GM20000 (cell line): Measurements from ENCODE around the gene TRIO.

Experiments
- DNase-seq: peaks from one replicate; pipeline ENCODE4 v3.0.0; 2012; ENCODE audit warnings: low spot score
- CTCF ChIP-seq: IDR thresholded peaks from 2 replicates; pipeline ENCODE4 v1.5.1; 2012; ENCODE audit warnings: mild to moderate bottlenecking, control low read depth; ENCODE audit errors: extremely low read depth, missing control alignments

Gene TRIO

GRCh38 chr5:14424011-14424685 lies 281.0 kb downstream of the TRIO start:
- no peak for TF ChIP-seq CTCF
- no peak for DNase-seq

DNA sequence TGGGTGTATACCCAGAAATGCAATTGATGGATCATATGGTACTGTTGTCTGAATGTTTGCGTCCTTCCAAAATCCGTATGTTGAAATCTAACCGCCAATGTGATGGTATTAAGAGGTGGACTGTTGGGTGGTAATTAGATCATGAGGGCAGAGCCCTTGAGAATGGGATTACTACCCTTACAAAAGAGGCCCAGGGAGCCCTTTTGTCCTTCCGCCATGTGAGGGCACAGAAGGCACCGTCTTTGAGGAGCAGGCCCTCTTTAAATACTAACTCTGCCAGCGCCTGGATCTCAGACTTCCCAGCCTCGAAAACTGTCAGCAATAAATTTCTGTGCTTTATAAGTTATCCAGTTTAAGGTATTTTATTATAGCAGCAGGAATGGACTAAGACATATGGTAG lies 282.4 kb downstream of the TRIO start:
- DNase-seq: no peak
- TF ChIP-seq CTCF: no peak

DNA sequence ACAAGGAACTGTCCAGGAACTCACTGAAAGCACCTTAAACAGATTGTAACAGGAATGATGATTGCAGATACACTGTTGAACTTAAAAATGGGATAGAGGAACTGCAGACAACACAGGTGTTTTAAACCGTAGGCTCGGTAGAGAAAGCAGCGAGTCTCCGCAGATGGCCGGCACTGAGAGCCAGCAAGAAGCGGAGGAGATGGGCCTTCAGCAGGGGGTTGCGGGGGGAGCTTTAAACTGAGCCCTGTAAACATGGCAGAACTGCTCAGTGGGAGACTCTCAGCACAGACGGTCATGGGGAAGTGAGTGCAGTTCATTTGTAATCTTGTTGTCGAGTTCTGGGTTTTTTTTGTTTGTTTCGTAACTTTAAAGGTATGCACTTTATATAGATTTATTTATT lies 283.4 kb downstream of the TRIO start:
- no peak for TF ChIP-seq CTCF
- no peak for DNase-seq

- no peak for TF ChIP-seq CTCF
- no peak for DNase-seq
Observed at GRCh38 chr5:14428302-14429081, 285.4 kb downstream of the TRIO start.

DNA sequence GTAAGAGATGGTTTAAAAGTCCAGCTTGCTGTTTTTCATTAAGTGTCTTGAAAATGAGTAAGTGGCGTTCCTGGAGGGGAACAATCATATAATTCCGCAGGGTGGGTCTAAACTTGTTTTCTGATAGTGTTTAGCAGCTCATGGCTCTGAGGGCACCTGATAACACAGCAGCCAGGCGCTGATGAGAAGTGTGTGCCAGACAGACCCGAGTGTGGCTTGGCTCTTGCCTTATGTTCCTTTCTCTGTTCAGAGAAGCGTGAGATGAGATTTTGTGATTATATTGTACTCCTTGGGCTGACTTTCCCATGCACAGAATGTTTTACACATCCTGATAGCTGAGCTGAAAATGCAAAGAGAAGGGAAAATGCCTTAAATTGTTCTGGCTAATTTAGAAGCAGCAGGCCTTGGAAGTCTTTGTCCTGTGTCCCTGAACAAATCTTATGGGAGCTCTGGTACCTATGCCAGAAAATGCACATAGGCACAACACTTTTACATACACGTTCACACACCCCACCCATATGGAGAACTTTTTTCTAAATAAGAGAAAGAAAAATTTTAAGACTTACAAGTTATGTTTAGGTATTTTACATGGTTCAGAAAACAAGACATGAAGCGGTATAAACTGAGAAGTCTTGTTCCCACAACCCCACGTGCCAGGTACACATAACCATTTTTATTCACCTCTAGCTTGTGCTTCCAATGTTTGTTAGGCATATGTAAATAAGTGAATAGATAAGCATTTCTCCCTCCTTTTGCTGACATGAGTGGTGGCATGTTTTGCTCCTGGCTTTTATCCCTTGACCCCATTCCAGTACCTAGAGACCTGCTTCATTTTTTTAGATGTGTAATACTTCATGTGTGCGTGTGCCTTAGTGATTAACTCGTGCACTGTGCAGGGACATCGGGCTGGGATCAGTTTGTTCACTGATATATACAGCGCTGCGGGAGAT lies 286.2 kb downstream of the TRIO start:
- no peak for TF ChIP-seq CTCF
- DNase-seq: no peak

- no peak for DNase-seq
- TF ChIP-seq CTCF: no peak
Observed at GRCh38 chr5:14431534-14431933, 288.4 kb downstream of the TRIO start.
